HG02981 (cell line): ENCODE measurements around the gene PARD3B.

Experiments
- ATAC-seq: cut with Tn5 transposase; IDR thresholded peaks from one replicate; pipeline ENCODE4 v1.9.1; 2021; ENCODE audit warnings: mild to moderate bottlenecking, moderate library complexity; ENCODE audit not compliant: unreplicated experiment

The PARD3B gene

GRCh38 chr2:204877691-204878090 lies 332.4 kb downstream of the PARD3B start:
- no peak for ATAC-seq

- no peak for ATAC-seq
Measured at GRCh38 chr2:204880928-204881327, 335.7 kb downstream of the PARD3B start.

- no peak for ATAC-seq
Measured at GRCh38 chr2:204881655-204882054, 336.4 kb downstream of the PARD3B start.

GRCh38 chr2:204885747-204886146 lies 340.5 kb downstream of the PARD3B start:
- ATAC-seq: no peak

- no peak for ATAC-seq
Measured at GRCh38 chr2:204886713-204887112, 341.4 kb downstream of the PARD3B start.

- ATAC-seq: no peak
Measured at GRCh38 chr2:204888222-204888621, 342.9 kb downstream of the PARD3B start.

- ATAC-seq: no peak
Measured at GRCh38 chr2:204890680-204891079, 345.4 kb downstream of the PARD3B start.

GRCh38 chr2:204891739-204892138 lies 346.5 kb downstream of the PARD3B start:
- no peak for ATAC-seq

- ATAC-seq: no peak
Measured at GRCh38 chr2:204892506-204893255, 347.4 kb downstream of the PARD3B start.

- ATAC-seq: no peak
Measured at GRCh38 chr2:204896146-204896545, 350.9 kb downstream of the PARD3B start.

- no peak for ATAC-seq
Measured at GRCh38 chr2:204897561-204897960, 352.3 kb downstream of the PARD3B start.

GRCh38 chr2:204898928-204899640 lies 353.8 kb downstream of the PARD3B start:
- ATAC-seq: no peak

- no peak for ATAC-seq
Measured at GRCh38 chr2:204899983-204900382, 354.7 kb downstream of the PARD3B start.

- no peak for ATAC-seq
Measured at GRCh38 chr2:204900487-204900886, 355.2 kb downstream of the PARD3B start.

GRCh38 chr2:204900910-204901309 lies 355.6 kb downstream of the PARD3B start:
- ATAC-seq: no peak

GRCh38 chr2:204901591-204901990 lies 356.3 kb downstream of the PARD3B start:
- no peak for ATAC-seq

- ATAC-seq: no peak
Measured at GRCh38 chr2:204909791-204910190, 364.5 kb downstream of the PARD3B start.

GRCh38 chr2:204913312-204913711 lies 368.0 kb downstream of the PARD3B start:
- no peak for ATAC-seq

- ATAC-seq: no peak
Measured at GRCh38 chr2:204913854-204914464, 368.7 kb downstream of the PARD3B start.

GRCh38 chr2:204914708-204915107 lies 369.4 kb downstream of the PARD3B start:
- ATAC-seq: no peak

GRCh38 chr2:204917089-204917701 lies 371.9 kb downstream of the PARD3B start:
- ATAC-seq: no peak

GRCh38 chr2:204920776-204921175 lies 375.5 kb downstream of the PARD3B start:
- ATAC-seq: no peak
